ENCODE results near the gene LRRC3. TPM values are rescaled to one million over a fixed set of nuclear protein-coding genes. Genes with fewer than 3 reads are reported as not detected.
A peak's percentile ranks its signal among the peaks of the same experiment; 100 is the strongest.

Gene LRRC3
- polyA plus RNA-seq, 1 experiment, result 0.59 TPM

DNA sequence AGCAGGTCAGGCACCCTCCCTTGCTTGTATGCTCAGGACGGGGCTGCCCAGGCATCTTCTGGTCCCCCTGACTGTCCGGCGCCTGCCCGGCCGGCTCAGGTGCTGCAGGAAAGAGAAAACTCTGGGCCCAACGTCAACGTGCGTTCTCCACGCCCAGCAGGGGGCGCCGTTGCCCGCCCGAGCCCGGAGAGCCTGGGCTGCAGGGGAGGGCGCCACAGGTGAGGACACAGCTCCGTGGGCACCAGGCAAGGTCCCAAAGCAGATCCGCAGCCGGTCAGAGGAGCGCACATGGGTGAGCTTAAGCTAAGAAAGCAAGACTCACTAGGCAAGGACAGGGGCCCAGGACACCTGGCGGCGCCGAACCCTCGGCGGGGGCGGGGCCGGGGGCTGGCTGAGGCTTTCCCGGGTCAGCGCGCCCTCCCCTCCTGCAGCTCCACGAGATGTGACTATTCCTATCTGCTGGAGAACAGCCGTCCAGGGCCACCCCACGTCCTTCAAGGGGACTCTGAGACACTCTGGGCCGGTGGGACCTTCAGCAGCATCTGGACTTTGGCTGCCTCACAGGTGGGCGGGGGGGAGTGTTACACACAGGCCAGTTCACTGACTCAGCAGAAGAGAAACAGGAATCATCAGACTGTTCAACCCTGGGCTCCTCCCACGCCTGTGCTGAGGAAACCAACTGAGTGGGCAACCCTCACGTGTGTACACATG, 55.4 kb downstream of the LRRC3 start:
- CTCF ChIA-PET, result interaction anchor here (0.8 to 2.3 kb wide), 7 partner anchors 9 to 283 kb away, joined by 3 to 18 read pairs (median 4); no protein-coding TSS in a partner anchor
- Histone ChIP-seq H3K27me3 (ENCODE audit: control insufficient read depth, insufficient read depth, low read length) (peaks cover 1% of the 10 kb centered on the region), H3K36me3 (ENCODE audit: control insufficient read depth, insufficient read depth, low read length) (no peaks in the 10 kb centered on the region), H3K4me3 (ENCODE audit: low read depth, low read length) (no peak overlapping the region)
- DNase-seq (ENCODE audit: low read depth), result no peak
- TF ChIP-seq, protein P1, sequence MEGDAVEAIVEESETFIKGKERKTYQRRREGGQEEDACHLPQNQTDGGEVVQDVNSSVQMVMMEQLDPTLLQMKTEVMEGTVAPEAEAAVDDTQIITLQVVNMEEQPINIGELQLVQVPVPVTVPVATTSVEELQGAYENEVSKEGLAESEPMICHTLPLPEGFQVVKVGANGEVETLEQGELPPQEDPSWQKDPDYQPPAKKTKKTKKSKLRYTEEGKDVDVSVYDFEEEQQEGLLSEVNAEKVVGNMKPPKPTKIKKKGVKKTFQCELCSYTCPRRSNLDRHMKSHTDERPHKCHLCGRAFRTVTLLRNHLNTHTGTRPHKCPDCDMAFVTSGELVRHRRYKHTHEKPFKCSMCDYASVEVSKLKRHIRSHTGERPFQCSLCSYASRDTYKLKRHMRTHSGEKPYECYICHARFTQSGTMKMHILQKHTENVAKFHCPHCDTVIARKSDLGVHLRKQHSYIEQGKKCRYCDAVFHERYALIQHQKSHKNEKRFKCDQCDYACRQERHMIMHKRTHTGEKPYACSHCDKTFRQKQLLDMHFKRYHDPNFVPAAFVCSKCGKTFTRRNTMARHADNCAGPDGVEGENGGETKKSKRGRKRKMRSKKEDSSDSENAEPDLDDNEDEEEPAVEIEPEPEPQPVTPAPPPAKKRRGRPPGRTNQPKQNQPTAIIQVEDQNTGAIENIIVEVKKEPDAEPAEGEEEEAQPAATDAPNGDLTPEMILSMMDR (IDR thresholded peaks at IDR 0.05; ENCODE audit: insufficient read depth, low read depth, low read length), result peak; percentile 76
- POLR2A ChIA-PET, result no interaction called here

DNA sequence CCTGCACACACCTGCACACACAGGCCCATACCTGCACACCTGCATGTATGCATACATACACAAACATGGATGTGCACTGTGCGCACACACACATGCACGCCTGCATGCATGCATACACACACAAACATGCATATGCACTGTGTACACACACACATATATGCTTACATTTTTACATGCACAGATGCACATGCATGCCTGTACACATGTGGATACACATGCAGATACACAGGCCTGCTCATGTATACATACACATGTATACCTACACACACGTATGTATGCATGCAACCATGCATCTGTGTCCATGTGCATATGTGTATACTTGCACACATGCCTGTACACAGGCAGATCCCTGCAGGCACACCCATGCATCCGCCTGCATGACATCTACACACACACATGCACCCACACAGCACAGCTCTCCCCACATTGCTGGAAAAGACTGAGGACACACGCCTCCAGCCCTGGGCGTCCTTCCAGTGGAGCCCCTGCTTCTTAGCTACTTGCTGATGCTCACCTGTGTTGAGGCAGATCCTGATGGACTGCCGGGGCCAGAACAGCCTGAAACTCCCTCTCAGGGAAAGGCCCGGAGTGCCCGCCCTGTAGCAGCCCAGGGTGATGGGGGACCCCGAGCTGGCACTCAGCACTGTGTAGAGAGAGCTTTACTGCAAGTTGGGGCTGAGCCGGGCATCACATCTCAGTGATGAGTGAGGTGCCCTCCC, 56.1 kb downstream of the LRRC3 start:
- no peak for DNase-seq (ENCODE audit: low read depth)
- Histone ChIP-seq H3K4me3 (ENCODE audit: low read depth, low read length) (no peak overlapping the region), H3K27me3 (ENCODE audit: control insufficient read depth, insufficient read depth, low read length) (no peaks in the 10 kb centered on the region; the same call in 1 of the 2 replicates), H3K36me3 (ENCODE audit: control insufficient read depth, insufficient read depth, low read length) (no peaks in the 10 kb centered on the region)
- TF ChIP-seq, protein P1 (IDR thresholded peaks at IDR 0.05; ENCODE audit: insufficient read depth, low read depth, low read length), result no peak
- POLR2A ChIA-PET, result no interaction called here
- CTCF ChIA-PET, result interaction anchor here (1.0 to 2.3 kb wide), 3 partner anchors 15 to 282 kb away, joined by 3 to 18 read pairs (median 4); no protein-coding TSS in a partner anchor

Small RNA genes lying within 50 kb of the gene (small RNA-seq; reads per million reads assigned to genes)
- not detected for gene RF00285 (ENCODE audit: insufficient read length, low read depth, low replicate concordance)

Other genes starting within 250 kb of the LRRC3 start
- gene ICOSLG, start 214.6 kb upstream of the LRRC3 start, polyA plus RNA-seq (2011; rRNA removed), result 0.27 and 1.3 TPM in 2 replicates
- gene DNMT3L, start 193.6 kb upstream of the LRRC3 start, polyA plus RNA-seq (2011; rRNA removed), result not detected in 2 replicates
- 0.10 and 0.12 TPM in 2 replicates for gene AIRE, start 169.6 kb upstream of the LRRC3 start, polyA plus RNA-seq (2011; rRNA removed)
- 85.9 and 152 TPM in 2 replicates for gene PFKL, start 155.5 kb upstream of the LRRC3 start, polyA plus RNA-seq (2011; rRNA removed)
- gene CFAP410, start 116.1 kb upstream of the LRRC3 start, polyA plus RNA-seq (2011; rRNA removed), result 8.4 and 13.5 TPM in 2 replicates
- not detected in 2 replicates for gene TRPM2, start 101.9 kb upstream of the LRRC3 start, polyA plus RNA-seq (2011; rRNA removed)
- not detected in 2 replicates for gene KRTAP10-1, start 84.7 kb downstream of the LRRC3 start, polyA plus RNA-seq (2011; rRNA removed)
- gene KRTAP10-2, start 96.0 kb downstream of the LRRC3 start, polyA plus RNA-seq (2011; rRNA removed), result not detected in 2 replicates
- not detected in 2 replicates for gene KRTAP10-3, start 103.3 kb downstream of the LRRC3 start, polyA plus RNA-seq (2011; rRNA removed)
- gene KRTAP10-4, start 118.2 kb downstream of the LRRC3 start, polyA plus RNA-seq (2011; rRNA removed), result not detected in 2 replicates
- not detected in 2 replicates for gene KRTAP10-5, start 125.1 kb downstream of the LRRC3 start, polyA plus RNA-seq (2011; rRNA removed)
- not detected in 2 replicates for gene KRTAP10-6, start 137.0 kb downstream of the LRRC3 start, polyA plus RNA-seq (2011; rRNA removed)
- not detected in 2 replicates for gene KRTAP10-7, start 145.1 kb downstream of the LRRC3 start, polyA plus RNA-seq (2011; rRNA removed)
- not detected in 2 replicates for gene KRTAP10-8, start 156.6 kb downstream of the LRRC3 start, polyA plus RNA-seq (2011; rRNA removed)
- not detected in 2 replicates for gene KRTAP10-9, start 171.6 kb downstream of the LRRC3 start, polyA plus RNA-seq (2011; rRNA removed)
- gene KRTAP10-10, start 181.8 kb downstream of the LRRC3 start, polyA plus RNA-seq (2011; rRNA removed), result not detected in 2 replicates
- gene KRTAP10-11, start 190.9 kb downstream of the LRRC3 start, polyA plus RNA-seq (2011; rRNA removed), result not detected in 2 replicates
- gene KRTAP12-4, start 199.1 kb downstream of the LRRC3 start, polyA plus RNA-seq (2011; rRNA removed), result not detected in 2 replicates
- gene KRTAP12-3, start 202.4 kb downstream of the LRRC3 start, polyA plus RNA-seq (2011; rRNA removed), result not detected in 2 replicates
- gene KRTAP12-2, start 211.4 kb downstream of the LRRC3 start, polyA plus RNA-seq (2011; rRNA removed), result not detected in 2 replicates
- gene KRTAP12-1, start 226.7 kb downstream of the LRRC3 start, polyA plus RNA-seq (2011; rRNA removed), result not detected in 2 replicates
- gene KRTAP10-12, start 241.7 kb downstream of the LRRC3 start, polyA plus RNA-seq (2011; rRNA removed), result not detected in 2 replicates